PC-3 (cell line): ENCODE measurements around the gene ZNF660.
"Not testable (repeated sequence)": the region's sequence is repeated elsewhere in the genome, so short reads cannot be mapped to it uniquely, and the experiment has no call there.

ENCODE experiments used
- CTCF ChIP-seq: fragments of 300-600 bp; sonication (generic); conservative IDR thresholded peaks from 2 replicates; pipeline ENCODE4 v1.5.1; 2017; ENCODE audit warnings: antibody characterized with exemption, low read depth, mild to moderate bottlenecking, low read length
- EZH2 ChIP-seq: fragments of 300-600 bp; sonication (generic); IDR thresholded peaks from one replicate; pipeline ENCODE4 v1.6.1; 2017; ENCODE audit warnings: antibody characterized with exemption, mild to moderate bottlenecking, low read length; ENCODE audit not compliant: unreplicated experiment

- TF ChIP-seq CTCF, EZH2: not testable (repeated sequence)
Observed at GRCh38 chr3:44577354-44577952, 7.3 kb upstream of the ZNF660 start.
